Smooth muscle cell (in vitro differentiated cells): ENCODE results near the gene ARRDC2. TPM values are rescaled to one million over a fixed set of nuclear protein-coding genes. Genes with fewer than 3 reads are reported as not detected.

ENCODE experiments used
- DNase-seq: peaks from one replicate; lab custom pipeline; 2025; ENCODE audit not compliant: unreplicated experiment; lab: John Stamatoyannopoulos, UW
- H2AFZ ChIP-seq: fragments of 200-600 bp; sonication (generic); 2 replicates; pipeline ENCODE4 v1.6.0; 2016; ENCODE audit warnings: antibody characterized with exemption, low read depth, mild to moderate bottlenecking
- H3F3A ChIP-seq: fragments of 200-600 bp; sonication (generic); 2 replicates; pipeline ENCODE4 v1.6.0; 2017; ENCODE audit warnings: antibody characterized with exemption, low read depth
- H3K27ac ChIP-seq: fragments of 200-600 bp; sonication (generic); 2 replicates; pipeline ENCODE4 v1.5.1; 2016; ENCODE audit warnings: low read depth, mild to moderate bottlenecking
- H3K27me3 ChIP-seq: fragments of 200-600 bp; sonication (generic); 2 replicates; pipeline ENCODE4 v1.6.1; 2016; ENCODE audit warnings: low read depth, mild to moderate bottlenecking
- H3K36me3 ChIP-seq: fragments of 200-600 bp; sonication (generic); 2 replicates; pipeline ENCODE4 v1.5.1; 2016; ENCODE audit warnings: low read depth
- H3K4me1 ChIP-seq: fragments of 200-600 bp; sonication (generic); 2 replicates; pipeline ENCODE4 v1.5.1; 2016; ENCODE audit warnings: low read depth
- H3K4me2 ChIP-seq: fragments of 200-600 bp; sonication (generic); 2 replicates; pipeline ENCODE4 v1.6.0; 2016; ENCODE audit warnings: mild to moderate bottlenecking
- H3K4me3 ChIP-seq: fragments of 200-600 bp; sonication (generic); 2 replicates; pipeline ENCODE4 v1.5.1; 2016; ENCODE audit warnings: mild to moderate bottlenecking
- H3K79me2 ChIP-seq: fragments of 200-600 bp; sonication (generic); 2 replicates; pipeline ENCODE4 v1.6.0; 2016; ENCODE audit warnings: low read depth, mild to moderate bottlenecking
- H3K9ac ChIP-seq: fragments of 200-600 bp; sonication (generic); 2 replicates; pipeline ENCODE4 v1.6.0; 2016; ENCODE audit warnings: low read depth
- H3K9me3 ChIP-seq: fragments of 200-600 bp; sonication (generic); replicated peaks from 2 replicates; pipeline ENCODE4 v1.5.1; 2016; ENCODE audit warnings: low read depth
- H4K20me1 ChIP-seq: fragments of 200-600 bp; sonication (generic); 2 replicates; pipeline ENCODE4 v1.6.0; 2016; ENCODE audit warnings: low read depth
- CTCF ChIP-seq: fragments of 200-600 bp; sonication (generic); IDR thresholded peaks from 2 replicates; pipeline ENCODE4 v1.5.1; 2017; ENCODE audit warnings: borderline replicate concordance, mild to moderate bottlenecking, antibody characterized with exemption; ENCODE audit not compliant: insufficient read depth, poor library complexity, severe bottlenecking
- WGBS: methylation state at CpG from one replicate; pipeline ENCODE4 v1.1.7; 2016; ENCODE audit warnings: low lambda C conversion rate; 5-methylcytosine and 5-hydroxymethylcytosine counted together
- polyA plus RNA-seq: library from polyadenylated mRNA; unstranded; fragments of >200 nt; fragmentation: Nextera tagmentation; extraction: Ambion mirVana; gene quantifications from 2 replicates; pipeline ENCODE4 v1.2.1, GENCODE V29; 2016
- total RNA-seq: library from RNA; depleted of rRNA; stranded (reverse); fragments of >200 nt; gene quantifications from 2 replicates; pipeline ENCODE4 v1.2.3, GENCODE V29; 2014

ARRDC2 gene
- total and polyA plus RNA-seq, 2 experiments from 2014 or later: 4.3 to 4.4 TPM

GRCh38 chr19:17999684-18000479 lies 8.1 kb upstream of the ARRDC2 start:
- WGBS: 89% methylated on average over 21 of the region's 21 CpGs
- Histone ChIP-seq H2AFZ (no peak overlapping the region), H3K9me3 (no peaks in the 10 kb centered on the region), H4K20me1 (no peaks in the 10 kb centered on the region), H3K4me1 (no peaks in the 10 kb centered on the region), H3K27ac (no peak overlapping the region), H3K4me3 (peak overlapping the region; percentile 56), H3K9ac (no peak overlapping the region), H3F3A (no peaks in the 10 kb centered on the region), H3K27me3 (no peaks in the 10 kb centered on the region), H3K79me2 (no peaks in the 10 kb centered on the region), H3K36me3 (no peaks in the 10 kb centered on the region), H3K4me2 (peak overlapping the region; percentile 98)
- no peak for DNase-seq
- TF ChIP-seq CTCF: no peak

DNA sequence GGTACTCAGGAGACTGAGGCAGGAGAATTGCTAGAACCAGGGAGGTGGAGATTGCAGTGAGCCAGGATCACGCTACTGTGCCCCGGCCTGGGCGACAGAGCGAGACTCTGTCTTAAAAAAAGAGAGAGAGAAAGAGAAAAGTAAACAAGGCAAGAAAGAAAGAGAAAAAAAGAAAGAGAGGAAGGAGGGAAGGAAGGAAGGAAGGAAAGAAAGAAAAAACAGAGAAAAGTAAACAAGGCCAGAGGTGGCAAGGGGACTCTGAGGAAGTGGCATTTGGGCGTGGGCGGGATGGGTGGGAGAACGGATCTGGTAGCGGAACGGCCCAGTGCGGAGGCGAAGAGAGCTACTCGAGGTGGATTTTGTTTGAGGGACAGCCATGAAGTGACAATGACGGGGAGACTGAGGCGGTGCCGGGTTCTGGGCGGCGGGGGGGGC lies 7.5 kb upstream of the ARRDC2 start:
- no peak for TF ChIP-seq CTCF
- no peaks in the 10 kb centered on the region for H3K36me3 ChIP-seq
- no peaks in the 10 kb centered on the region for H3K79me2 ChIP-seq
- H3K4me1 ChIP-seq: no peaks in the 10 kb centered on the region
- H3K9me3 ChIP-seq: no peaks in the 10 kb centered on the region
- H2AFZ ChIP-seq: no peak overlapping the region
- no peak overlapping the region for H3K27ac ChIP-seq
- peak overlapping the region; percentile 98 for H3K4me2 ChIP-seq
- H3K9ac ChIP-seq: no peak overlapping the region
- 30% methylated on average over 13 of the region's 17 CpGs for WGBS
- no peak for DNase-seq
- H3F3A ChIP-seq: no peaks in the 10 kb centered on the region
- H4K20me1 ChIP-seq: no peaks in the 10 kb centered on the region
- H3K4me3 ChIP-seq: peak overlapping the region; percentile 56
- no peaks in the 10 kb centered on the region for H3K27me3 ChIP-seq

- no peaks in the 10 kb centered on the region for H3K36me3 ChIP-seq
- WGBS: 5% methylated on average over 44 of the region's 105 CpGs
- H3K4me3 ChIP-seq: peak overlapping the region; percentile 56
- H3K9ac ChIP-seq: no peak overlapping the region
- H3K4me1 ChIP-seq: no peaks in the 10 kb centered on the region
- no peaks in the 10 kb centered on the region for H4K20me1 ChIP-seq
- H2AFZ ChIP-seq: peak overlapping the region; percentile 92
- peak; percentile 51 for DNase-seq
- no peaks in the 10 kb centered on the region for H3K79me2 ChIP-seq
- peak overlapping the region; percentile 98 for H3K4me2 ChIP-seq
- no peaks in the 10 kb centered on the region for H3F3A ChIP-seq
- H3K27ac ChIP-seq: no peak overlapping the region
- TF ChIP-seq CTCF: no peak
- no peaks in the 10 kb centered on the region for H3K27me3 ChIP-seq
- no peaks in the 10 kb centered on the region for H3K9me3 ChIP-seq
Observed at GRCh38 chr19:18000915-18001776, 6.8 kb upstream of the ARRDC2 start.
